Thyroid gland (tissue), 4 donors: ENCODE results near the gene KRTAP5-7. TPM values are rescaled to one million over a fixed set of nuclear protein-coding genes. Genes with fewer than 3 reads are reported as not detected.

Experiments
- DNase-seq, 2 donors: peaks; one replicate each; pipeline ENCODE4 v3.0.0-alpha.2; 2019
- H3K27ac ChIP-seq, 3 donors: fragments of 200-600 bp; sonication (generic); 1 replicate in 2 of 3; 2 replicates in 1 of 3; pipeline ENCODE4 v1.5.1; 2016 to 2019; ENCODE audit warnings: mild to moderate bottlenecking in 1 of 3, moderate library complexity in 1 of 3
- H3K27me3 ChIP-seq: fragments of 200-600 bp; sonication (generic); one replicate; pipeline ENCODE4 v1.5.1; 2019
- H3K36me3 ChIP-seq, 2 donors: fragments of 200-600 bp; sonication (generic); one replicate each; pipeline ENCODE4 v1.5.1; 2016 to 2019
- H3K4me1 ChIP-seq, 2 donors: fragments of 200-600 bp; sonication (generic); one replicate each; pipeline ENCODE4 v1.5.1; 2017 to 2019
- H3K4me3 ChIP-seq, 3 donors: fragments of 200-600 bp; sonication (generic); replicated peaks in 1 of 3; 1 replicate in 2 of 3; 2 replicates in 1 of 3; pipeline ENCODE4 v1.5.1; 2016; ENCODE audit warnings: mild to moderate bottlenecking in 1 of 3
- H3K9me3 ChIP-seq: fragments of 200-600 bp; sonication (generic); one replicate; pipeline ENCODE4 v1.5.1; 2017
- CTCF ChIP-seq, 6 experiments: fragments of 200-600 bp in 3 of 6; fragments of 450-650 bp in 3 of 6; sonication (generic) in 3 of 6; IDR thresholded peaks; one replicate each; pipeline ENCODE4 v1.5.1; 2016 to 2019; ENCODE audit warnings: antibody characterized with exemption in 6 of 6, mild to moderate bottlenecking in 2 of 6, inconsistent platforms in 1 of 6, moderate library complexity in 1 of 6
- POLR2A ChIP-seq, 2 donors: fragments of 450-650 bp; IDR thresholded peaks; one replicate each; pipeline ENCODE4 v1.6.1; 2017; ENCODE audit warnings: antibody characterized with exemption in 2 of 2, mild to moderate bottlenecking in 2 of 2, moderate library complexity in 1 of 2
- WGBS, 2 donors: methylation state at CpG; one replicate each; pipeline ENCODE4 v1.1.5; 2017; 5-methylcytosine and 5-hydroxymethylcytosine counted together
- intact Hi-C: fragments of 100-400 bp; cut with DNase I; formaldehyde crosslinking; loops from one replicate; pipeline ENCODE4 v1.15.1; 2023
- total RNA-seq, 4 donors: library from RNA; depleted of rRNA; stranded (reverse); fragments of >200 nt; gene quantifications; one replicate each; pipeline ENCODE4 v1.2.3, GENCODE V29; 2016

Gene KRTAP5-7
- total RNA-seq, 4 donors from 2014 or later = 1.2 TPM; not detected in 3

DNA sequence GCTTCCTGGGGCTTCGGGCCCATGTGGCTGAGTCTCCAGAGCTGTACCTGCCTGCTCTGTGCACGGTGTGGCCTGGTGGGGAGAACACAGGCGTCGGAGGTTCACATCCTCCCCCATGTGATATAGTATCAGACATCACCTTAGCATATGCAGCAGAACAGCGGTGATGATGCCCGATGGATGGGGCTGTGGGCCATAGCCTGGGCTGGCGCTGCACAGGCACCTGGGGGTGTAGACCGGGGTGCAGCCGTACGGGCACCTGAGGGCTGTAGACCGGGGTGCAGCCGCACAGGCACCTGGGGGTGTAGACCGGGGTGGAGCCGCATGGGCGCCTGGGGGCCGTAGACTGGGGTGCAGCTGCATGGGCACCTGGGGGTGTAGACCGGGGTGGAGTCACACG lies 44.9 kb upstream of the KRTAP5-7 start:
- no peak for DNase-seq
- no peaks in the 10 kb centered on the region for H3K9me3 ChIP-seq
- no peak for TF ChIP-seq POLR2A (IDR thresholded peaks at IDR 0.05)
- TF ChIP-seq CTCF (IDR thresholded peaks at IDR 0.05) = no peak
- H3K4me3 ChIP-seq = no peak overlapping the region
- 94 to 97% methylated on average over 10 to 15 of the region's 18 CpGs for WGBS, 2 donors
- no peaks in the 10 kb centered on the region for H3K27me3 ChIP-seq
- peaks cover 49 to 60% of the 10 kb centered on the region in 2 donors for H3K36me3 ChIP-seq
- intact Hi-C loops = no loop called here
- no peak overlapping the region for H3K27ac ChIP-seq
- H3K4me1 ChIP-seq = no peaks in the 10 kb centered on the region

GRCh38 chr11:71482746-71483364 lies 44.2 kb upstream of the KRTAP5-7 start:
- H3K27ac ChIP-seq = no peak overlapping the region
- WGBS, 2 donors = 94 to 97% methylated on average over 6 to 12 of the region's 13 CpGs
- H3K36me3 ChIP-seq = peaks cover 49 to 57% of the 10 kb centered on the region in 2 donors
- H3K27me3 ChIP-seq = no peaks in the 10 kb centered on the region
- H3K9me3 ChIP-seq = no peaks in the 10 kb centered on the region
- TF ChIP-seq CTCF (IDR thresholded peaks at IDR 0.05) = no peak
- TF ChIP-seq POLR2A (IDR thresholded peaks at IDR 0.05) = no peak
- H3K4me1 ChIP-seq = no peaks in the 10 kb centered on the region
- no peak overlapping the region for H3K4me3 ChIP-seq
- intact Hi-C loops = no loop called here
- DNase-seq = no peak

DNA sequence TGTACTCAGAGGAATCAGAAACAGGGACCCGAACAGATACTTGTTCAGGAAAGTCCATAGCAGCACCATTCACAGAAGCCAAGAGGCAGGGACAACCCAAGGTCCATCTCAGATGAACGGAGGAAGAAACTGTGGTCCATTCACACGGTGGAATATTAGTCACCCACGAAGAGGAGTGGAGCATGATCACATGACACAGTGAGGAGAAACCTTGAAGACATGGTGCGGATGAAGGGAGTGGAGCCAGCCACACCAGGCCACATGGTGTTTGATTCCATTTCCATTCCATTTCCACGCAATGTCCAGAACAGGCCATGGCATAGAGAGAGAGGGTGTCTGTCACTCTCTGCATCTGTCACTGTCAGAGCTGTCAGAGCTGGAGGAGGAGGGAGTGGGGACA lies 43.4 kb upstream of the KRTAP5-7 start:
- Histone ChIP-seq H3K27ac (no peak overlapping the region), H3K9me3 (no peaks in the 10 kb centered on the region), H3K4me3 (no peak overlapping the region), H3K27me3 (no peaks in the 10 kb centered on the region), H3K36me3 (peaks cover 44 to 53% of the 10 kb centered on the region in 2 donors), H3K4me1 (no peaks in the 10 kb centered on the region)
- no peak for TF ChIP-seq POLR2A (IDR thresholded peaks at IDR 0.05)
- TF ChIP-seq CTCF (IDR thresholded peaks at IDR 0.05) = no peak
- intact Hi-C loops = no loop called here
- 82 to 90% methylated on average over 6 of the region's 6 CpGs for WGBS, 2 donors
- no peak for DNase-seq

DNA sequence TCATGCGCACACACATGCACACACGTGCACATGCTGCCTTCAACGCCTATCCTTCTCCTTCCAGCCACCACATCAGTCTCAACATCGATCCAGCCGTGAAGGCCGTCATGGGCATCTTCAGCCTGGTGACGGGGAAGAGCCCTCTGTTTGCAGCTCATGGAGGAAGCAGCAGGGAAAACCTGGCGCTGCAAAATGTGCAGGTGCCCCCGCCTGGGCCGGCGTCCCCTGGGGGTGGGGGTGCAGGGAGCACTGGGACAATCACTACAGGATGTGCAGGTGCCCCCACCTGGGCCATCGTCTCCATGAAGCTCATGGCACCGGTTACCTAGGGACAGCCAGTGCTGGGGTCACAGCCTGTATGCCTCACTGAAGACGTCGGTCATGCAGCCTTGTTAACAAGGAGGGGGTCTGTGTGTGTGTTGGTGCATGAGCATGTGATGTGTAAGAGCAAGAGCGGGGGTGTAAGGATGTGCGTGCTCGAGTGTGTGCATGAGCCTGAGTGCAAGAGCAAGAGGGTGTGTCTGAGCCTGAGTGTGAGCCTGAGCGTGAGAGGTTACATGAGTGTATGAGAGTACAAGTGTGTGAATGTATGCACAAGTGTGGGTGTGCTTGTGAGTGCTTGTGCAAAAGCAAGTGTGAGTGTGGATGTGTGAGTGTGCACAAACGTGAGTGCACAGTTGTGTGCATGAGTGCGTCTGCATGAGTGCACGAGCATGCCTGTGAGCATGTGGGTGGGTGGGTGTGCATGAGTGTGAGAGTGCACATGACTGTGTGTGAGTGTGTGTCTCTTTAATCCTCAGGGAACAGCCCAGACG lies 42.6 kb upstream of the KRTAP5-7 start:
- Histone ChIP-seq H3K27ac (no peak overlapping the region), H3K4me3 (no peak overlapping the region), H3K4me1 (no peaks in the 10 kb centered on the region), H3K36me3 (peaks cover 38 to 49% of the 10 kb centered on the region in 2 donors), H3K9me3 (no peaks in the 10 kb centered on the region), H3K27me3 (no peaks in the 10 kb centered on the region)
- TF ChIP-seq CTCF (IDR thresholded peaks at IDR 0.05) = no peak
- no peak for TF ChIP-seq POLR2A (IDR thresholded peaks at IDR 0.05)
- intact Hi-C loops = no loop called here
- DNase-seq = no peak
- 93 to 98% methylated on average over 21 to 23 of the region's 23 CpGs for WGBS, 2 donors

GRCh38 chr11:71485063-71485399 lies 42.0 kb upstream of the KRTAP5-7 start:
- Histone ChIP-seq H3K4me1 (no peaks in the 10 kb centered on the region), H3K27me3 (no peaks in the 10 kb centered on the region), H3K9me3 (no peaks in the 10 kb centered on the region), H3K27ac (no peak overlapping the region), H3K36me3 (peaks cover 37 to 44% of the 10 kb centered on the region in 2 donors), H3K4me3 (no peak overlapping the region)
- intact Hi-C loops = no loop called here
- WGBS, 2 donors = 86 to 100% methylated on average over 3 to 6 of the region's 6 CpGs
- DNase-seq = no peak
- no peak for TF ChIP-seq POLR2A (IDR thresholded peaks at IDR 0.05)
- TF ChIP-seq CTCF (IDR thresholded peaks at IDR 0.05) = no peak
